Mucosa of descending colon (tissue), 3 donors: ENCODE results near the gene SERTAD1. TPM values are rescaled to one million over a fixed set of nuclear protein-coding genes. Genes with fewer than 3 reads are reported as not detected.

Experiments used
- ATAC-seq: fragments of 200-7000 bp; cut with Tn5 transposase; one replicate; pipeline ENCODE4 v1.9.1; 2020; ENCODE audit warnings: mild to moderate bottlenecking, moderate library complexity
- DNase-seq, 3 donors: peaks; one replicate each; pipeline ENCODE4 v3.0.0-alpha.2; 2020
- H3K36me3 ChIP-seq: fragments of 200-600 bp; one replicate; pipeline ENCODE4 v1.8.0; 2021; ENCODE audit warnings: low read depth, mild to moderate bottlenecking
- H3K4me1 ChIP-seq: fragments of 200-600 bp; one replicate; pipeline ENCODE4 v1.8.0; 2021; ENCODE audit warnings: low read depth, mild to moderate bottlenecking
- H3K4me3 ChIP-seq: fragments of 200-600 bp; one replicate; pipeline ENCODE4 v1.8.0; 2021; ENCODE audit warnings: mild to moderate bottlenecking
- H3K9me3 ChIP-seq: fragments of 200-600 bp; one replicate; pipeline ENCODE4 v1.8.0; 2021; ENCODE audit warnings: mild to moderate bottlenecking
- CTCF ChIP-seq: fragments of 200-600 bp; IDR thresholded peaks from one replicate; pipeline ENCODE4 v1.8.0; 2022; ENCODE audit warnings: antibody characterized with exemption, mild to moderate bottlenecking
- intact Hi-C, 2 donors: fragments of 100-400 bp; cut with DNase I in 1 of 2; cut with micrococcal nuclease in 1 of 2; formaldehyde crosslinking; loops; one replicate each; pipeline versions ENCODE4 v1.11.0 to v1.11.1; 2022; cut with DNase I, micrococcal nuclease
- total RNA-seq, 3 donors: library from RNA; stranded (reverse); fragmentation: NEBNext Ultra II Directional in 2 of 3; extraction: Animal tissue kit (Norgen Biotek cat#: 25700) in 2 of 3; gene quantifications; one replicate each; pipeline versions ENCODE4 v1.2.1 to v1.2.4, GENCODE V29; 2021 to 2023
- donor health status: DM: no; HTN: no; CAD: no; lungs with moderate emphysema.
- donor health status: DM: no; HTN: no; CAD: no.
- donor health status: DM: no; HTN: yes; CAD: no.

SERTAD1 gene
- total RNA-seq, 3 donors from 2014 or later: 12.1 to 16.7 (median 14.0) TPM

GRCh38 chr19:40396886-40397567 is 28.8 kb downstream of the SERTAD1 start:
- no peaks in the 10 kb centered on the region for H3K9me3 ChIP-seq

GRCh38 chr19:40395956-40396355 is 29.8 kb downstream of the SERTAD1 start:
- Histone ChIP-seq H3K36me3 (no peaks in the 10 kb centered on the region), H3K9me3 (no peaks in the 10 kb centered on the region), H3K4me1 (no peaks in the 10 kb centered on the region), H3K4me3 (no peak overlapping the region)
- intact Hi-C loops: no loop called here
- no peak for DNase-seq
- TF ChIP-seq CTCF: no peak
- ATAC-seq: no peak

More at GRCh38 chr19:40396886-40397567, 28.8 kb downstream of the SERTAD1 start:
- H3K4me1 ChIP-seq: no peaks in the 10 kb centered on the region
- DNase-seq (no peak), ATAC-seq (no peak)
- intact Hi-C loops: no loop called here
- H3K4me3 ChIP-seq: no peak overlapping the region
- TF ChIP-seq CTCF: no peak
- H3K36me3 ChIP-seq: no peaks in the 10 kb centered on the region

GRCh38 chr19:40394816-40395210 is 31.0 kb downstream of the SERTAD1 start:
- H3K4me3 ChIP-seq: no peak overlapping the region
- intact Hi-C loops: no loop called here
- no peaks in the 10 kb centered on the region for H3K36me3 ChIP-seq
- no peak for ATAC-seq
- no peak for TF ChIP-seq CTCF
- no peaks in the 10 kb centered on the region for H3K4me1 ChIP-seq
- no peak for DNase-seq
- no peaks in the 10 kb centered on the region for H3K9me3 ChIP-seq

- Histone ChIP-seq H3K4me3 (no peak overlapping the region), H3K36me3 (no peaks in the 10 kb centered on the region), H3K9me3 (no peaks in the 10 kb centered on the region), H3K4me1 (no peaks in the 10 kb centered on the region)
- intact Hi-C loops: no loop called here
- no peak for DNase-seq
- no peak for TF ChIP-seq CTCF
- ATAC-seq: no peak
Observed at GRCh38 chr19:40393894-40394815, 31.6 kb downstream of the SERTAD1 start.

- H3K9me3 ChIP-seq: no peaks in the 10 kb centered on the region
- H3K4me1 ChIP-seq: no peaks in the 10 kb centered on the region
- no peak overlapping the region for H3K4me3 ChIP-seq
- ATAC-seq (peak; percentile 84), DNase-seq (peak in 2 of 3 donors; percentile 48 to 52)
- TF ChIP-seq CTCF: no peak
- H3K36me3 ChIP-seq: no peaks in the 10 kb centered on the region
- intact Hi-C loops: no loop called here
Observed at GRCh38 chr19:40392894-40393517, 32.8 kb downstream of the SERTAD1 start.
